Measurements from ENCODE around the gene TPO. TPM values are rescaled to one million over a fixed set of nuclear protein-coding genes. Genes with fewer than 3 reads are reported as not detected.
A peak's percentile ranks its signal among the peaks of the same experiment; 100 is the strongest.

The TPO gene
- total RNA-seq, 1 donor from 2014 or later: 6.0 TPM

DNA sequence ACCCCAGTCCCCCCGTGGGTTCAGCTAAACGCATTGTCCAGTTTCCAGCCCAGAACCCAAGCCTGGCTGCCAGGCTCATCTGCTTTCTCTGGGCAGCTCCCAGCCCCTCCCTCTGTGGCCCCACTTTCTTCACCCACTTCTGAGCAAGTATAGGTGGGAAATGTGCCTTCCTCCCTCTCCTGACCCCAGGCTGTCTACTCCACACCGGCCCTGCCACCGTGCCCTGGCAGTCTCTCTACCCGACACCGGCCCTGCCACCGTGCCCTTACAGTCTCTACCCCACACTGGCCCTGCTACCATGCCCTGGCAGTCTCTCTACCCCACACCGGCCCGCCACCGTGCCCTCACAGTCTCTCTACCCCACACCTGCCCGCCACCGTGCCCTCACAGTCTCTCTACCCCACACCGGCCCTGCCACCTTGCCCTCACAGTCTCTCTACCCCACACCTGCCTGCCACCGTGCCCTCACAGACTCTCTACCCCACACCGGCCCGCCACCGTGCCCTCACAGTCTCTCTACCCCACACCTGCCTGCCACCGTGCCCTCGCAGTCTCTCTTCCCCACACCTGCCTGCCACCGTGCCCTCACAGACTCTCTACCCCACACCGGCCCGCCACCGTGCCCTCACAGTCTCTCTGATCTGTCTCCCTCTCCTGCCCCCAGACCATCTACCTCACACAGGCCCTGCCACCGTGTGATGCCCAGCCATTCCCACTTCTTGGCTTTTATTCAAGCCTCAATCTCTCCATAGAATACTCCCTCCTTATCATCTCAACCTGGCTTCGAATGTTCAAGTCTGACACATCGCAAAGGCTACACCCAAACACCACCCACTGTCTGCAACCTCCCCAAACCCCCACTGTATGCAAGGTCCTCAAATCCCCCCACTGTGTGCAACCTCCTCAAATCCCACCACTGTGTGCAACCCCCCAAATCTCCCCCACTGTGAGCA lies 108.9 kb downstream of the TPO start:
- no peak for DNase-seq (ENCODE audit: low spot score)

GRCh38 chr2:1527153-1527992 lies 114.1 kb downstream of the TPO start:
- DNase-seq (ENCODE audit: low spot score): no peak

DNA sequence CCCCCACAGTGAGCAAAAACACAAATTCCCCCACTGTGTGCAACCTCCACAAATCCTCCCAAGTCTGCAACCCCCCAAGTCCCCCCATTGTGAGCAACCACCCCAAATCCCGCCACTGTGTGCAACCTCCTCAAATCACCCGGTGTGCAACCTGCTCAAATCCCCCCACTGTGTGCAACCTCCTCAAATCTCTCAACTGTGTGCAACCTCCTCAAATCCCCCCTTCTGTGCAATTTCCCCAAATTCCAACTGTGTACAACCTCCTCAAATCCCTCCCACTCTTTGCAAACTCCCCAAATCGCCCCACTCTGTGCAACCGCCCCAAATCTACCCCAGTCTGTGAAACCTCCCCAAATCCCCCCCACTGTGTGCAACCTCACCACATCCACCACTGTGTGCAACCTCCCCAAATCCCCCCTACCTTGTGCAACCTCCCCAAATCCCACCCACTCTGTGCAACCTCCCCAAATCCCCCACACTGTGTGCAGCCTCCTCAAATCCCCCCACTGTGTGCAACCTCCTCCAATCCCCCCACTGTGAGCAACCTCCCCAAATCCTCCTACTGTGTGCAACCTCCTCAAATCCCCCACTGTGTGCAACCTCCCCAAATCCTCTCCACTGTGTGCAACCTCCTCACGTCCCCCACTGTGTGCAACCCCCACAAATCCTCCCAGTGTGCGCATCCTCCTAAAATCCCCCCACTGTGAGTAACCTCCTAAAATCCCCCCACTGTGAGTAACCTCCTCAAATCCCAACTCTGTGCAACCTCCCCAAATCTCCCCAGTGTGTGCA lies 115.2 kb downstream of the TPO start:
- no peak for DNase-seq (ENCODE audit: low spot score)

- no peak for DNase-seq (ENCODE audit: low spot score)
Measured at GRCh38 chr2:1538663-1539062, 125.4 kb downstream of the TPO start.

DNA sequence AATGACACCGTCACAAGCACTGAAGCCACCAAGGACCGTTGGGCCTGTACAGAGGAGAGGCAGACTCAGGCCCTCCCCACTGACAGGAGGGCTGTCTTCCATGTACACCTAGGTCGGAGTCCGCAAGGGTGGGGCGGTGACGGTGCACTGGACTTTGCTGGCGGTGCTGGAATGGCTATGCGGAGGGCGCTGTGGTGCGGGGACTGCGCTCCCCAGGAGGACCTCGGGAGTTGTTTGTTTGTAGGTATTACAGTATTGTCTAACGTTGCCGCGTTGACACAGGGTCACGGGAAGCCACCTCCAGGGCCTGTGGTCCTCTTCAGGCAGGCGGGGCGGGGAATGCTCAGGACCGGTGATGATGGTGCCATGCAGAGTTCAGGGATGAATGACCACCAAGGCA lies 126.2 kb downstream of the TPO start:
- DNase-seq (ENCODE audit: low spot score): no peak

DNA sequence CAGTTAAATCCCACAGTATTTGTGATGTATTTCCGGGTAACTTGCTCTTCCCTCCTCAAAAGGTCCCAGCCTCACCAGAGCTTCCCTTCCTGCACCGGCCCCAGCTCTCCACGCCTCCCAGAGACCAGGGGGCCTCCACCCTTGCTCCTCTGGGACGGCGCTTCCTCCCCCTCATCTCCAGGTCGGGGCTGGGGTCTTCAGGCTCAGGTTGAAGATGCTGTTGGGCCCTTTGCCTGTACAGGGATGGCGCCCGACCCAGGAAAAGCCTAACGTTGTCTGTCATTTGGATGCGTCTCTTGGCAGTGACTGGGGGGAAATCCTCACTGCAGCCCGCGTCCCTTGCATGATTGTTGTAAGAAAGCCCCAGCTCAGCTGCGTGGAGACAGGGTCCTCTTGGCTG lies 126.7 kb downstream of the TPO start:
- DNase-seq (ENCODE audit: low spot score): no peak

DNA sequence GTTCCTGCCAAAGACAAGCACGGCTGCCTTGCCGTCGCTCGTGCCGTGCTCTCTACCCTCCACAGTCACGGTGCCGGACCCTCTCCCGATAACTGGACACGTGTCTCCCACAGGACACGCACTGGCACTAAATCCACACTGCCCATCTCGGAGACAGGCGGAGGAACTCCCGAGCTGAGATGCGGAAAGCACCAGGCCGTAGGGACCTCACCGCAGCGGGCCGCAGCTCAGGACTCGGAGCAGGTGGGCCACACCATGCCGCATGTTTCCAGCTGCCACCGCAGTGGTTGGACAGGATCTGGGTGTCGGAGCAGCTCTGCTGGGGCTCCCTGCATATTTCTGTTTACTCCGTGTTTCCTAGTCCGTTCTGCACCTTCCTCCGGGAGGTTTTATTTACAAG lies 127.2 kb downstream of the TPO start:
- no peak for DNase-seq (ENCODE audit: low spot score)

DNA sequence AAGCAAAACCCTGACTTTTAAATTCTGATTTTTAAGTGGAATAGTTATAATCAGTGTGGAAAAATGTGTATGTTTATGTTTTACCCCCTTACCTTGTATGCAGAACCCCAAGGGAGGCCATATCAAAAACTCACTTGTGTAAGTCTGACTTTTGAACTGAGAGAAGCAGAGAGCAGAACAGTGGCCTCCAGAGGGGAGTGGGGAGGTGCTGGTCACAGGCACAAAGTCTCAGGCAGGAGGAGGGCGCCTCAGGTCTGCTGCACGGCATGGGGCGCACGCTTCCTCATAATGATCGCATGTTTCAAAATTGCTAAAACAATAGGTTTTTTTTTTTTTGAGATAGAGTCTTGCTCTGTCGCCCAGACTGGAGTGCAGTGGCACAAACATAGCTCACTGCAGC lies 127.8 kb downstream of the TPO start:
- DNase-seq (ENCODE audit: low spot score): no peak

DNA sequence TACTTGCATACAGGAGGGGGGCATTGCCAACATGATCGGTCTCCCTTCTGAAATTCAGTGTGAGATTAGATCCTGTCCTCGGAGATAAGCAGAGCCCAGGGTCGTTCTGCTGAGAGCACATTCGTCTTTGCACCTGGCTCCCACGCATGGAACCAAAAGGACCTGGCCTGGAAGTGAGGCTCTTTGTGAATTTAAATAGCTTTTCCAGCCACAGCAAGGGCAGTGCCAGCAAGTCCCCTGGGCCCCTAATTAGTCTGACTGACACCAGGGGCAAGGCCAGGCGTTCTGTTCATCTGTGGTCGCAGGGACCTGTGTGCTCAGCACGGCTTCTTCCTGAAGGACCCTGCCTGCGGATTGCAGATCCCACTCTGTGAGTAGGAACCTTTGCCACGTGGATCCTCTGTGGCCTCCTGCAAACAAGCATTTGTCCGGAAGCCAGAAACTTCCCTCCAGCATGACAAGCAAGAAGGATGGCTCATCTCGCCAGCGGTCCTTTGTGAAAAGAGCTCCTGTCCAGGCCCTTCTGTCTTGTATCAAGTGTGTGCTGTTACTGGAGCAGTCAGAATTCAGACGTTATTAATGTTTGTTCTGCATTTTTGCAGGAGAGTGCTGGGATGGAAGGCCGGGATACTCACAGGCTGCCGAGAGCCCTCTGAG lies 128.7 kb downstream of the TPO start:
- DNase-seq (ENCODE audit: low spot score): peak; percentile 20

DNA sequence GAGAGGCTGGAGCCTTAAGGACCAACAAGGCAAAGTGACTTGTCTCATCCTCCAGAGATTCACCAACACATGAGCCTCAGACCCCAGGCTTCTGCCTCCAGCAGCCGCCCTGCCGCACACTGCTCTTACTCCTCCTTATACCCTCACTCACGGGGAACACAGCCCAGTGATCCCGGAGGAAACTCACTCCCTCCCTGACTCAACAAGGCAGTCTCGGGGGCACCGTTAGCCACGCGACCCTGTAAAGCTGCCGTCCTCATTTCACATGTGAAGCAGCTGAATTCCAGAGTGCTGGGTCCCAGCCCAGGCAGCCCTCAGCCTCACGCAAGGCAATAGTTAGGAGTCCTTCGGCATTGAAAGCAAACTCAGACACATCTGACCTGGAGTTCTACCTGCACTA lies 129.7 kb downstream of the TPO start:
- DNase-seq (ENCODE audit: low spot score): no peak

GRCh38 chr2:1543776-1544477 lies 130.7 kb downstream of the TPO start:
- DNase-seq (ENCODE audit: low spot score): no peak

GRCh38 chr2:1544478-1545069 lies 131.3 kb downstream of the TPO start:
- no peak for DNase-seq (ENCODE audit: low spot score)

DNA sequence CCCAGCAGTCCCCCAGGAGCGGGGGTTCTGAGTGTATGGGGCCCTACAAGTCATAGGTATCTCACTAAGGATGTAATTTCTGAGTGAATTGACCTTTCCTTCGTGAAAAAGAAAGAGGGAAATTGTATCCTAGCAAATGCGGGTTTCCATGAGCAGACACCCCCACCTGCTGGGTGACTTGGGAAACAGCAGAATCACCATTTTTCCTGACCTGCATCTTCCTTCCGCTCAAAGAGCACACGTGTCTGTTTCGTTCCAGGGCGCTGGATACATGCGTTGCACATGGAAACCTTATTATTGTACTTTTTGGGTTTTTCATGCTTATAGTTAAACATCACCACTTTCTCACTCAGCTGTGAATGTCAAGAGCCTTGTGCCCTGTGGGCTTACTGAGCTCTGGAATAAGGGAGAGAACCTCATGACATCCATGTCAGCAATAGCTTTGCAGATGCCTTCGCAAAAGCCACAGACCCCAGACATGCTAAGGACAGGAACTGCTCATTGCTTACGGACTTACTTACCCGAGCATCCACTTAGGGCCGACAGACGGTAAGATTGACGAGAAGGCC lies 132.8 kb downstream of the TPO start:
- DNase-seq (ENCODE audit: low spot score): peak; percentile 56

DNA sequence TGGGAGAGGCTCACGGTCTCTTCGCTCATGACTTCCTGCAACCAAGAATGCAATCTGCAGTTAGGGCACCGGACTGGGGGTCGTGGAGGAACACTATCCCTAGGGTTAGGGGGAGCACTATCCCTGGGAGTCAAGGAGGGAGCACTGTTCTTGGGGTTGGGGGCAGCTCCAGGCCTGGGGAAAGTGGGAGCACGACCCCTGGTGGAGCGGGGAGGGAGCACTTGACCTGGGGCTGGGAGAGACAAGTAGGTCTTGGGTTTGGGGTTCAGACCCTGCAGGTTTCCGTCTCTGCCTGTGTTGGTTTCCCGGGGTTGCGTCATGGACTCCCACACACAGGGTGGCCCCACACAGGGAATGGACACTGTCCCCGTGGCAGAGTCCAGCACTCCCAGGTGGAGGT lies 133.6 kb downstream of the TPO start:
- no peak for DNase-seq (ENCODE audit: low spot score)

GRCh38 chr2:1548910-1549673 lies 135.8 kb downstream of the TPO start:
- no peak for DNase-seq (ENCODE audit: low spot score)

- DNase-seq (ENCODE audit: low spot score): no peak
Measured at GRCh38 chr2:1550076-1550475, 136.8 kb downstream of the TPO start.

GRCh38 chr2:1550658-1551316 lies 137.5 kb downstream of the TPO start:
- DNase-seq (ENCODE audit: low spot score): peak; percentile 24

DNA sequence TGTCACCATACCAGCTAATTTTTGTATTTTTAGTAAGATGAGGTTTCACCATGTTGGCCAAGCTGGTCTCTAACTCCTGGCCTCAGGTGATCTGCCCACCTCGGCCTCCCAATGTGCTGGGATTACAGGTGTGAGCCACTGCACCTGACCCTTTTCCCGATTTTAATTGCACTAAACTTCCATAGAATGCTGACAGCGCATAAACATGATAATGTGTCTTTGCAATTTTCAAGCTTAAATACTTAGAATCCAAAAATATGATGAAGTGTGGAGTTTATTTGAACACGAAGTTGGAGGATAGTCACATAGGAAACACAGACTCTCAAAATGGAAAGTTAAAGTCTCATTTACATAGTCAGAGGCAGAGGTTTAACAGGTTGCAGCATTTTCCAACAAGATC lies 138.6 kb downstream of the TPO start:
- no peak for DNase-seq (ENCODE audit: low spot score)

- no peak for DNase-seq (ENCODE audit: low spot score)
Measured at GRCh38 chr2:1552611-1553010, 139.3 kb downstream of the TPO start.

Measured in umbilical cord (tissue), 2 donors.